ENCODE data around the gene HAUS6.
"Not testable (repeated sequence)": the region's sequence is repeated elsewhere in the genome, so short reads cannot be mapped to it uniquely, and the experiment has no call there.

Gene HAUS6

DNA sequence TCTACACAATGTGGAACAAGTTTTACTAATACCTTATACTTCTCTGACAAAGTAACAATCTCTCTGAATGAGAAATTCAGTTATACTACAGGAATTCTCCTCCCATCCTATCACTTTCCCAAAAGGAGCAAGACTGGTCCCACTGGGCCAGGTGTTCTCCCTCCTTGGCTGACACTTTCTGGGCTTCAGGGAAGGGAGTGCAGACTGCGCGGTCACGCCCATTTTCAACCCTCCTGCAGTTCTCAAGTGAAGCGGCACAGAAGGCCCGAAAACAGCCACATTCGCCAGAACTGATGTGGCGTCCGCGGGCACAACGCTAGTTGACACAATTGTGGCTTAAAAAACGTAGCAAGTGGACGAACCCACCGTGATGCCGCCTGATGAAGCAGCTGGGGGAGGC is 70.3 kb downstream of the HAUS6 start:
- DNase-seq: no peak

GRCh38 chr9:19030899-19031298 is 71.8 kb downstream of the HAUS6 start:
- DNase-seq: no peak

- peak; percentile 53 for DNase-seq
Observed at GRCh38 chr9:19028835-19029451, 73.8 kb downstream of the HAUS6 start.

DNA sequence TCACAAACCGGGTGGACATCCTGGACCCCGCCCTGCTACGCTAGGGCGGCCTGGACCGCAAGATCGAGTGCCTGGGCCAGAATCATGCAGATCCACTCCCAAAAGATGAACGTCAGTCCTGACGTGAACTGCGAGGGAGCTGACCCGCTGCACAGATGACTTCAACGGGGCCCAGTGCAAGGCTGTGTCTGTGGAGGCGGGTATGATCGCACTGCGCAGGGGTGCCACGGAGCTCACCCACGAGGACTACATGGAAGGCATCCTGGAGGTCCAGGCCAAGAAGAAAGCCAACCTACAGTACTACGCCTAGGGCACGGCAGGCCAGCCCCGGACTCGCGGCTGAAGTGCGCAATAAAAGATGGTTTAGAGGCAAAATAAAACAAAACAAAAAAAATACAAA is 74.9 kb downstream of the HAUS6 start:
- DNase-seq: no peak

GRCh38 chr9:19026375-19026774 is 76.3 kb downstream of the HAUS6 start:
- no peak for DNase-seq

DNA sequence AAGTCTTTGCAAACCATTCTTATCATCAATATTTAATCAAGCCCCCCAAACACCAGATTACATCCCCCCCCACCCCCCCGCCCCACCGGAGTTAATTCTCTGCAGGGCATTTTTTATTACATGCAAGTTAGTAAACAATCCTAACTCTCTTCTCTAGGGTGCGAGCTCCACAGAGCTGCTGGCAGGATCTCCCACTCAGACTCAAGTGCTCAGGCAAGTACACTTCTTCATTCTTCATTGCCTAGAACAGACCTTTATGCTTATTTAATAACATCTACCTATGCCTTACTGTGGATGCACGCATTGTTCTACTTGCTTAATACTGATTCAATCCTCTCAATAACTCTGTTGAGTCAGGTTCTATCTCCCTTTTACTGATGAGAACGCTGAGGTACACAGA is 79.6 kb downstream of the HAUS6 start:
- DNase-seq: no peak

GRCh38 chr9:19022206-19022605 is 80.5 kb downstream of the HAUS6 start:
- no peak for DNase-seq

- DNase-seq: not testable (repeated sequence)
Observed at GRCh38 chr9:19021649-19022048, 81.1 kb downstream of the HAUS6 start.

GRCh38 chr9:19020886-19021455 is 81.7 kb downstream of the HAUS6 start:
- no peak for DNase-seq

DNA sequence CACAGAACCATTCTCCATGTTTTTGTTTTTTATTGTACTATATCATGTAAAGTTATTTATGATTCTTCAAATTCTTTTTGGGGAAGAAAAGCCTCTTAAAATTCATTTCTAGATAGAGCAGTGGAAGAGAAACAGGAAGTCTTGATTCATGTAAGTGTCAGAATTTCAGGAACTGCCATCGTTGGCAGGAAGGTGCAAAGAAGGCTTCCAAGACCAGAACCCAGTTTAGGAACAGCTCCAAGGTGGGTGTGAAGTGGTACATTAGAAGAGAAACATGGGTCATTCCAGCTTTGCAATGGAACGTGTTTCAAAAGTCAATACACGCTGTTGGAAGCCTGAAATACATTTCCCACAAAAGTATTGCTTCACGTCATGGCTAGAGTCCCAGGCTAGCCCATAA is 84.5 kb downstream of the HAUS6 start:
- DNase-seq: no peak

- DNase-seq: no peak
Observed at GRCh38 chr9:19009391-19009965, 93.2 kb downstream of the HAUS6 start.
